ENCODE measurements around the gene LYPD3.

The LYPD3 gene

GRCh38 chr19:43430976-43431375 lies 34.4 kb downstream of the LYPD3 start:
- no peak for DNase-seq

- no peak for DNase-seq
Observed at GRCh38 chr19:43430142-43430710, 35.2 kb downstream of the LYPD3 start.

GRCh38 chr19:43429395-43429794 lies 36.0 kb downstream of the LYPD3 start:
- DNase-seq: no peak

GRCh38 chr19:43425567-43426392 lies 39.6 kb downstream of the LYPD3 start:
- DNase-seq: no peak

GRCh38 chr19:43423779-43424178 lies 41.6 kb downstream of the LYPD3 start:
- DNase-seq: no peak

- no peak for DNase-seq
Observed at GRCh38 chr19:43422689-43423066, 42.7 kb downstream of the LYPD3 start.

- no peak for DNase-seq
Observed at GRCh38 chr19:43422000-43422688, 43.3 kb downstream of the LYPD3 start.

- DNase-seq: no peak
Observed at GRCh38 chr19:43420954-43421353, 44.5 kb downstream of the LYPD3 start.

GRCh38 chr19:43416951-43417623 lies 48.3 kb downstream of the LYPD3 start:
- no peak for DNase-seq

GRCh38 chr19:43414554-43414953 lies 50.9 kb downstream of the LYPD3 start, which contains the start of gene TEX101:
Gene TEX101, plus strand, starts transcription at chr19:43414890. Its CDS starts 1,030 bp downstream, at chr19:43415920.
- DNase-seq: no peak

GRCh38 chr19:43412441-43412840 lies 53.0 kb downstream of the LYPD3 start:
- DNase-seq: no peak

Data from fibroblast of skin of abdomen (primary cell).